NCI-H446 treated with DMSO at 0.1 percent for 48 hours (cell line): ENCODE results near the gene CCR6.

ENCODE experiments used
- DNase-seq: peaks from one replicate; lab custom pipeline; 2025; lab: John Stamatoyannopoulos, UW

The CCR6 gene

GRCh38 chr6:167098825-167099225 is 24.1 kb upstream of the CCR6 start:
- DNase-seq = no peak

- no peak for DNase-seq
Measured at GRCh38 chr6:167099707-167100106, 23.2 kb upstream of the CCR6 start.

GRCh38 chr6:167100241-167100674 is 22.6 kb upstream of the CCR6 start:
- no peak for DNase-seq

- no peak for DNase-seq
Measured at GRCh38 chr6:167102318-167102717, 20.6 kb upstream of the CCR6 start.

- DNase-seq = no peak
Measured at GRCh38 chr6:167103041-167103891, 19.6 kb upstream of the CCR6 start.

GRCh38 chr6:167104388-167104787 is 18.5 kb upstream of the CCR6 start:
- no peak for DNase-seq

- no peak for DNase-seq
Measured at GRCh38 chr6:167105060-167105459, 17.8 kb upstream of the CCR6 start.

- DNase-seq = no peak
Measured at GRCh38 chr6:167106406-167106805, 16.5 kb upstream of the CCR6 start.

GRCh38 chr6:167107787-167108186 is 15.1 kb upstream of the CCR6 start:
- DNase-seq = no peak

GRCh38 chr6:167108278-167108677 is 14.6 kb upstream of the CCR6 start:
- no peak for DNase-seq

GRCh38 chr6:167109651-167110050 is 13.2 kb upstream of the CCR6 start:
- no peak for DNase-seq

- DNase-seq = no peak
Measured at GRCh38 chr6:167111597-167111996, 11.3 kb upstream of the CCR6 start.

GRCh38 chr6:167112421-167112820 is 10.5 kb upstream of the CCR6 start:
- DNase-seq = no peak

- no peak for DNase-seq
Measured at GRCh38 chr6:167113047-167113754, 9.7 kb upstream of the CCR6 start.

GRCh38 chr6:167113935-167114910 is 8.7 kb upstream of the CCR6 start:
- no peak for DNase-seq

- DNase-seq = no peak
Measured at GRCh38 chr6:167115054-167115453, 7.8 kb upstream of the CCR6 start.

- DNase-seq = no peak
Measured at GRCh38 chr6:167116109-167116837, 6.6 kb upstream of the CCR6 start.

GRCh38 chr6:167116838-167117228 is 6.1 kb upstream of the CCR6 start:
- no peak for DNase-seq

GRCh38 chr6:167118006-167118405 is 4.9 kb upstream of the CCR6 start:
- DNase-seq = no peak

- DNase-seq = no peak
Measured at GRCh38 chr6:167118839-167119238, 4.1 kb upstream of the CCR6 start.
